ENCODE measurements around the gene FAM53C. TPM values are rescaled to one million over a fixed set of nuclear protein-coding genes. Genes with fewer than 3 reads are reported as not detected.

The FAM53C gene
- total RNA-seq, 1 donor from 2014 or later, result 56.6 TPM

- Mint-ChIP-seq H3K4me3 (ENCODE audit: low read depth) (peak overlapping the region; percentile 98), H3K9me3 (ENCODE audit: low read depth) (no peaks in the 10 kb centered on the region), H3K27ac (peak overlapping the region; percentile 100), H3K4me1 (ENCODE audit: low read depth) (peaks cover 24% of the 10 kb centered on the region), H3K27me3 (no peaks in the 10 kb centered on the region), H3K36me3 (ENCODE audit: insufficient read depth) (peaks cover 4% of the 10 kb centered on the region)
- peak; percentile 64 for DNase-seq (ENCODE audit: low spot score, unreplicated experiment)
- no peak for TF ChIP-seq CTCF (IDR thresholded peaks at IDR 0.05; ENCODE audit: unreplicated experiment)
These were observed 948 bp upstream of the FAM53C start for GRCh38 chr5:138336952-138337684.

- H3K36me3 Mint-ChIP-seq (ENCODE audit: insufficient read depth), result peaks cover 6% of the 10 kb centered on the region
- DNase-seq (ENCODE audit: low spot score, unreplicated experiment), result no peak
- no peak for TF ChIP-seq CTCF (IDR thresholded peaks at IDR 0.05; ENCODE audit: unreplicated experiment)
- H3K4me1 Mint-ChIP-seq (ENCODE audit: low read depth), result peaks cover 24% of the 10 kb centered on the region
- H3K9me3 Mint-ChIP-seq (ENCODE audit: low read depth), result no peaks in the 10 kb centered on the region
- H3K27ac Mint-ChIP-seq, result peak overlapping the region; percentile 92
- no peaks in the 10 kb centered on the region for H3K27me3 Mint-ChIP-seq
- peak overlapping the region; percentile 98 for H3K4me3 Mint-ChIP-seq (ENCODE audit: low read depth)
These were observed 485 bp downstream of the FAM53C start for GRCh38 chr5:138338411-138339090.

- TF ChIP-seq CTCF (IDR thresholded peaks at IDR 0.05; ENCODE audit: unreplicated experiment), result no peak
- Mint-ChIP-seq H3K4me3 (ENCODE audit: low read depth) (peak overlapping the region; percentile 98), H3K36me3 (ENCODE audit: insufficient read depth) (peaks cover 9% of the 10 kb centered on the region), H3K27ac (peak overlapping the region; percentile 92), H3K4me1 (ENCODE audit: low read depth) (peaks cover 24% of the 10 kb centered on the region), H3K9me3 (ENCODE audit: low read depth) (no peaks in the 10 kb centered on the region), H3K27me3 (no peaks in the 10 kb centered on the region)
- DNase-seq (ENCODE audit: low spot score, unreplicated experiment), result no peak
These were observed 1.0 kb downstream of the FAM53C start for GRCh38 chr5:138339091-138339456.

- Mint-ChIP-seq H3K4me3 (ENCODE audit: low read depth) (peak overlapping the region; percentile 98), H3K27ac (peak overlapping the region; percentile 92), H3K36me3 (ENCODE audit: insufficient read depth) (peaks cover 9% of the 10 kb centered on the region), H3K9me3 (ENCODE audit: low read depth) (no peaks in the 10 kb centered on the region), H3K27me3 (no peaks in the 10 kb centered on the region), H3K4me1 (ENCODE audit: low read depth) (peaks cover 24% of the 10 kb centered on the region)
- TF ChIP-seq CTCF (IDR thresholded peaks at IDR 0.05; ENCODE audit: unreplicated experiment), result no peak
- DNase-seq (ENCODE audit: low spot score, unreplicated experiment), result no peak
These were observed 1.4 kb downstream of the FAM53C start for GRCh38 chr5:138339464-138339863.

- no peaks in the 10 kb centered on the region for H3K27me3 Mint-ChIP-seq
- no peak for DNase-seq (ENCODE audit: low spot score, unreplicated experiment)
- H3K4me3 Mint-ChIP-seq (ENCODE audit: low read depth), result peak overlapping the region; percentile 98
- no peak for TF ChIP-seq CTCF (IDR thresholded peaks at IDR 0.05; ENCODE audit: unreplicated experiment)
- peak overlapping the region; percentile 68 for H3K27ac Mint-ChIP-seq
- peaks cover 9% of the 10 kb centered on the region for H3K36me3 Mint-ChIP-seq (ENCODE audit: insufficient read depth)
- peaks cover 24% of the 10 kb centered on the region for H3K4me1 Mint-ChIP-seq (ENCODE audit: low read depth)
- no peaks in the 10 kb centered on the region for H3K9me3 Mint-ChIP-seq (ENCODE audit: low read depth)
These were observed 1.9 kb downstream of the FAM53C start for GRCh38 chr5:138340008-138340407.

Data from progenitor cell of endocrine pancreas (in vitro differentiated cells).